Tibial nerve (tissue), 4 donors: Measurements from ENCODE around the gene ENG. TPM values are rescaled to one million over a fixed set of nuclear protein-coding genes. Genes with fewer than 3 reads are reported as not detected.
"Not testable (repeated sequence)": the region's sequence is repeated elsewhere in the genome, so short reads cannot be mapped to it uniquely, and the experiment has no call there.

Experiments
- DNase-seq, 2 donors: peaks; one replicate each; pipeline ENCODE4 v3.0.0-alpha.2; 2019; ENCODE audit warnings: low spot score in 2 of 2
- H3K27ac ChIP-seq, 4 donors: fragments of 200-600 bp; sonication (generic) in 3 of 4; one replicate each; pipeline ENCODE4 v1.5.1; 2017 to 2019; ENCODE audit warnings: mild to moderate bottlenecking in 1 of 4
- H3K27me3 ChIP-seq, 2 donors: fragments of 200-600 bp; sonication (generic) in 1 of 2; one replicate each; pipeline versions ENCODE4 v1.5.1 to v1.6.0; 2017 to 2019
- H3K36me3 ChIP-seq, 3 donors: fragments of 200-600 bp; sonication (generic); one replicate each; pipeline ENCODE4 v1.5.1; 2018 to 2019
- H3K4me1 ChIP-seq, 4 donors: fragments of 200-600 bp; sonication (generic) in 3 of 4; one replicate each; pipeline ENCODE4 v1.5.1; 2017 to 2019
- H3K4me3 ChIP-seq, 4 donors: fragments of 200-600 bp; sonication (generic) in 3 of 4; one replicate each; pipeline ENCODE4 v1.5.1; 2017 to 2019; ENCODE audit warnings: mild to moderate bottlenecking in 1 of 4, moderate library complexity in 1 of 4
- H3K9me3 ChIP-seq, 4 donors: fragments of 200-600 bp; sonication (generic) in 3 of 4; one replicate each; pipeline ENCODE4 v1.5.1; 2017 to 2019
- CTCF ChIP-seq, 5 experiments: fragments of 200-600 bp in 3 of 5; fragments of 450-650 bp in 2 of 5; sonication (generic) in 3 of 5; IDR thresholded peaks; one replicate each; pipeline ENCODE4 v1.5.1; 2016 to 2019; ENCODE audit warnings: antibody characterized with exemption in 5 of 5, mild to moderate bottlenecking in 3 of 5, moderate library complexity in 2 of 5
- EP300 ChIP-seq, 2 donors: sonication (generic); formaldehyde crosslinking; IDR thresholded peaks; one replicate each; pipeline ENCODE4 v1.6.1; 2017; ENCODE audit warnings: antibody characterized with exemption in 2 of 2, mild to moderate bottlenecking in 1 of 2
- POLR2A ChIP-seq, 2 donors: fragments of 450-650 bp; IDR thresholded peaks; one replicate each; pipeline ENCODE4 v1.6.1; 2017; ENCODE audit warnings: antibody characterized with exemption in 2 of 2, mild to moderate bottlenecking in 2 of 2, moderate library complexity in 2 of 2
- WGBS, 2 donors: methylation state at CpG; one replicate each; pipeline ENCODE4 v1.1.5; 2018; 5-methylcytosine and 5-hydroxymethylcytosine counted together
- total RNA-seq, 4 donors: library from RNA; depleted of rRNA; stranded (reverse); fragments of >200 nt; gene quantifications; one replicate each; pipeline ENCODE4 v1.1.0, GENCODE V29; 2016

Gene ENG
- total RNA-seq, 4 donors from 2014 or later, result 24.9 to 137 (median 85.6) TPM

- DNase-seq, result no peak
- peaks cover 0 to 40% (median 0%) of the 10 kb centered on the region in 3 donors for H3K36me3 ChIP-seq
- TF ChIP-seq EP300 (IDR thresholded peaks at IDR 0.05) (no peak), CTCF (IDR thresholded peaks at IDR 0.05) (no peak), POLR2A (IDR thresholded peaks at IDR 0.05) (no peak)
- H3K27ac ChIP-seq, result peak overlapping the region; percentile 23 to 79 (median 72)
- no peaks in the 10 kb centered on the region for H3K27me3 ChIP-seq
- WGBS, 2 donors, result 54% methylated on average over 17 to 18 of the region's 18 CpGs
- peaks cover 0 to 51% (median 18%) of the 10 kb centered on the region in 4 donors for H3K4me1 ChIP-seq
- H3K4me3 ChIP-seq, result no peak overlapping the region
- H3K9me3 ChIP-seq, result no peaks in the 10 kb centered on the region
Observed at GRCh38 chr9:127846443-127847177, 7.8 kb downstream of the ENG start.

DNA sequence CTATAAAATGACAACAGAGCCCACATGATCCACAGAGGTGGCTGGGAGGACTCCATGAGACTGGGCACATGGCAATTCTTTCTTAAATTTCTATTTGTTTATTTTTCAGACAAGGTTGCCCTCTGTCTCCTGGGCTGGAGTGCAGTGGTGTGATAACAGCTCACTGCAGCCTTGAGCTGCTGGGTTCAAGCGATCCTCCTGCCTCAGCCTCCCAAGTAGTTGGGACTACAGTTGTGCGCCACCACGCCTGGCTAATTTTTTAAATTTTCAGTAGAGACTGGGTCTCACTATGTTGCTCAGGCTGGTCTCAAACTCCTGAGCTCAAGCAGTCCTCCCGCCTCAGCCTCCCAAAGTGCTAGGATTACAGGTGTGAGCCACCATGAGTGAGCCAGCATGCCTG lies 8.8 kb downstream of the ENG start:
- not testable (repeated sequence) for H3K4me3 ChIP-seq, DNase-seq, H3K9me3 ChIP-seq, H3K27me3 ChIP-seq
- peak overlapping the region; percentile 23 to 79 (median 72) for H3K27ac ChIP-seq
- WGBS, 2 donors, result 93 to 98% methylated on average over 4 of the region's 4 CpGs
- H3K4me1 ChIP-seq, result peaks cover 0 to 47% (median 15%) of the 10 kb centered on the region in 4 donors
- peaks cover 0 to 35% (median 0%) of the 10 kb centered on the region in 3 donors for H3K36me3 ChIP-seq

- TF ChIP-seq EP300 (IDR thresholded peaks at IDR 0.05), result peak in 1 of 2 donors; percentile 58
- no peak for TF ChIP-seq CTCF (IDR thresholded peaks at IDR 0.05)
- DNase-seq, result no peak
- WGBS, 2 donors, result 38 to 47% methylated on average over 16 of the region's 16 CpGs
- Histone ChIP-seq H3K27ac (peak overlapping the region; percentile 55 to 79 (median 72)), H3K4me1 (peaks cover 0 to 54% (median 17%) of the 10 kb centered on the region in 4 donors), H3K36me3 (peaks cover 0 to 28% (median 0%) of the 10 kb centered on the region in 3 donors), H3K4me3 (no peak overlapping the region), H3K9me3 (no peaks in the 10 kb centered on the region), H3K27me3 (no peaks in the 10 kb centered on the region)
Observed at GRCh38 chr9:127844821-127845359, 9.6 kb downstream of the ENG start.

- peak overlapping the region in 3 of 4 donors; percentile 15 to 98 (median 95) for H3K27ac ChIP-seq
- TF ChIP-seq CTCF (IDR thresholded peaks at IDR 0.05) (no peak), POLR2A (IDR thresholded peaks at IDR 0.05) (no peak), EP300 (IDR thresholded peaks at IDR 0.05) (no peak)
- DNase-seq, result no peak
- H3K36me3 ChIP-seq, result peaks cover 0 to 15% (median 0%) of the 10 kb centered on the region in 3 donors
- no peaks in the 10 kb centered on the region for H3K27me3 ChIP-seq
- WGBS, 2 donors, result 83 to 88% methylated on average over 15 of the region's 15 CpGs
- no peak overlapping the region for H3K4me3 ChIP-seq
- peaks cover 0 to 75% (median 42%) of the 10 kb centered on the region in 4 donors for H3K4me1 ChIP-seq
- H3K9me3 ChIP-seq, result no peaks in the 10 kb centered on the region
Observed at GRCh38 chr9:127841087-127841835, 13.2 kb downstream of the ENG start.

GRCh38 chr9:127838375-127839078 lies 15.9 kb downstream of the ENG start:
- peak overlapping the region in 1 of 4 donors; percentile 15 for H3K4me3 ChIP-seq
- no peaks in the 10 kb centered on the region for H3K27me3 ChIP-seq
- peaks cover 0 to 77% (median 62%) of the 10 kb centered on the region in 4 donors for H3K4me1 ChIP-seq
- WGBS, 2 donors, result 3 to 6% methylated on average over 9 to 18 of the region's 18 CpGs
- H3K27ac ChIP-seq, result peak overlapping the region; percentile 72 to 98 (median 90)
- no peak for TF ChIP-seq CTCF (IDR thresholded peaks at IDR 0.05)
- TF ChIP-seq EP300 (IDR thresholded peaks at IDR 0.05), result peak in 1 of 2 donors; percentile 91
- TF ChIP-seq POLR2A (IDR thresholded peaks at IDR 0.05), result peak in 1 of 2 donors; percentile 22
- H3K9me3 ChIP-seq, result no peaks in the 10 kb centered on the region
- H3K36me3 ChIP-seq, result peaks cover 0 to 15% (median 0%) of the 10 kb centered on the region in 3 donors
- peak in 1 of 2 donors; percentile 61 for DNase-seq
